ACHN (cell line): ENCODE results near the gene TMIGD1.

ENCODE experiments used
- DNase-seq: peaks from one replicate; pipeline ENCODE4 v3.0.0-alpha.2; 2015
- in situ Hi-C: cut with HindIII; loops from 2 replicates; pipeline ENCODE4 v1.10.0; 2017; ENCODE audit warnings: low sequenced_read_pairs, low pct_ligation_motif_present, low pct_unique_long_range_greater_than_20kb

TMIGD1 gene

GRCh38 chr17:30339086-30339485 is 5.2 kb upstream of the TMIGD1 start:
- in situ Hi-C loops = no loop called here
- no peak for DNase-seq

DNA sequence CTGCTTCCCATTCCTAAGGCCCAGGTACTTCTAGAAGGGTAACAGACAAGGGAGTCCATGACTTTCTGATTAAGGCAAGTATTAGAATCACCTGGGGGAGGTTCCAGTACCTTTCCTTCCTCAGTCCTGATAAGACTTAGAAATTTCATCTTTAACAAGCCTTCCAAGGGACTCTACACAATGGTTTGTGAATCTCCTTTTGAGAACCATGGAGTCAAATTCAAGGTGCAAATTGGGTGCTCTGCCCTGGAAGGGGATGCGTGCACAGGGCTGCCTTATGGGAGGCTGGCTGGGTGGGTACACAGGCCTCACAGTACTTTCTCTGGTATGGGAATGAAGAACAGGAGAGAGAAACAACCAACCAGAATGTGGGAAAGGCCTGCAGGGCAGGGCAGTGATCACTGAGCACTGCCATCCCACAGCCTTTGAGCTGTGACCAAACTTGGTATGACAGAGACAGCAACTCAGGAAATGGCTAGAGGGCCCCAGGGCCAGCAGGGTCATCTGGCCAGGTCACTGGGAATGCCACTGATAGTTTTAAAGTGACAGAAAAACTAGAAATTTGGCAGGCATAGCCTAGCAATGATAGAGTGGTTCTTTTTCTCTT is 3.6 kb upstream of the TMIGD1 start:
- in situ Hi-C loops = no loop called here
- DNase-seq = no peak

DNA sequence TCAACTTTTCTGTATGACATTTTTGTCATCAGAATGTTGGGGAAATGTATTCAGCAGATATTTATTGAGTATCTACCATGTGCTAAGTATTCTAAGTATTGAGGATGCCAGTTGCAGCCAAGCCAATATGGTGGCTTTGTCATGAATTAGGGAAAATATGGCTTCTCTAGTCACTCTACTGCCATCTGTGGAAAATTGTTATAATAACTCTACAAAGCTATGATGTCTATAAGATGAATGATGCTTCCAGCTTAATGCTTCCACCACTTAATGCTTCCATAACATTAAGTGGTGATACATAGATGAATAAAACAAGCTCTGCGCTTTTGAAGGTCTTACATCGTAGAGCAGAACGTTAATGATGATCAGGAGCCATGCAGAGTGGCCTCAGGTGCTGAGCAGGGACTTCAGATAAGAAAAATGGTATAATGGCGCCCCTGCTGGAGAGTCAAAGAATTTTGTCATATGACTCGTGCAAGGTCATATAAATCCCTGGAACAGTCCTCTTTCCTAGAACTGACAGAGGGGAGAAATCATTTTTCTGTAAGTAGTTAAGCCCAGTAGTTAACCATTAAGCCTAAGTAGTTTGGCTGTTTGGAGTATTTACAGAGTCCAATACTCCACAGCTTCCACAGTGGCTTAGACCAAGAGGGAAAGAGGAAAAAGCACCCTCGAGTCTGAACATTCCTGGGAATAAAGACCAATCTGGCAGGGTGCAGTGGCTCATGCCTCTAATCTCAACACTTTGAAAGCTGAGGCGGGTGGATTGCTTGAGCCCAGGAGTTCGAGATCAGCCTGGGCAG is 2.7 kb upstream of the TMIGD1 start:
- in situ Hi-C loops = no loop called here

GRCh38 chr17:30334421-30334820 is 564 bp upstream of the TMIGD1 start:
- in situ Hi-C loops = no loop called here
- no peak for DNase-seq

More for the DNA sequence above, 2.7 kb upstream of the TMIGD1 start:
- DNase-seq = peak; percentile 78

DNA sequence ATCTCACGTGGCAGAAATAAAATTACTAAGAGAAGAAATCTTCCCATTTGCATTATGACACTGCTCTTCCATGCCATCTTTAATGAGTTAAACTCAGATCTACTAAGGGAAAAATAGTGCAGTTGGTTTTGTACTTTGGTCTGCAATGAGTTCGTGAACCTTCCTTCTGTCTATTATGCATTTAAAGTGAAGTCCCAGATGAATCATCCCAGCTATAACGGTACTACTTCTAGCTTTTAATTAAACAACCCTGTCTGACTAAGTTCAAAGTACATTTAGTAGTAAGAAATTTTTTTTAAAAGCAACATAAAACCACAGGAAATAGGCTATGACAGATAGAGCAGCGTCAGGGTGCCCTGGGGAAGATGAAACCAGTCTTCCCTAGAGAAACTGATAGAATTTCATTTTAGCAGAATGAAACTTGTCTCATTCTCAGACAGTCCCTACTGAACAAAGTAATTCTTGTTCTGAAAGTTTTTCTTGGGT is 1.8 kb downstream of the TMIGD1 start:
- peak; percentile 27 for DNase-seq
- in situ Hi-C loops = no loop called here

- no peak for DNase-seq
- in situ Hi-C loops = no loop called here
Observed at GRCh38 chr17:30326809-30327208, 7.0 kb downstream of the TMIGD1 start.

DNA sequence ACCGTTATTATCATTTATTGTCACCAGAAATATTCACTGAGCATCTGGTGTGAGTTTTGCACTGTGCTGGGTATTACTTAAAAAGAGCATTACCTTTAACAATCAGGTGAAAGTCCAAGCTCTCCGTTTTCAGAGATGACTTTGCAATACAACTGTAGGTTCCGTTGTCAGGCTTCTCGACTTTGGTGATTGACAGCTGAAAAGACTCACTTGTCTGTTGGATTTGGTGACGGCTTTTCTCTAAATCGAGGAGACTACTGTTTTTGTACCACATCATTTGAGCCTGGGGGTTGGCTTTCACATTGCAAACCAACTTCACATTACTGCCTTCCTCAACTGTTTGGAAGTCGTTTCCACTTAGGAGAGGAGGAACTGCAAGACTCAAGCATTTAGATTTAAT is 9.1 kb downstream of the TMIGD1 start:
- in situ Hi-C loops = no loop called here
- no peak for DNase-seq

DNA sequence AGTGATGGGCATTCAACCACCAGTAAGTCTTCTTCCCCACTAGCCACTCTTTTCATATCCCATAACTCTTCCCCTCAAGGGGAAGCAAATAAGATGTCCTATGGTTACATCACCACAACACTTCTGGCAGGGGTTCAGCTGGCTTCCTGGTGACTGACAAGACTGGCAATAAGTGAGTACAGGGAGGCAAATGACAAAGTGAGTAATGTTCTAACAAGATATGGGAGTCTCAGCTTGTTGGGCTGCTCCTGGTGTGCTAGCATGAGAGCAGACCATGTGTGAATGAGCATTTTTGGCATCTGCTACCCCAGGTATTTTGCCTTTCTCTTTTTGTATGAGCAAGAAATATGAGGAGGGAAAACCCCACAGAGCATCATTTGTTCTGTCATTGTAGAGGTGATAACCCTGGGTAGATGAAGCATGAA is 9.9 kb downstream of the TMIGD1 start:
- in situ Hi-C loops = no loop called here

DNA sequence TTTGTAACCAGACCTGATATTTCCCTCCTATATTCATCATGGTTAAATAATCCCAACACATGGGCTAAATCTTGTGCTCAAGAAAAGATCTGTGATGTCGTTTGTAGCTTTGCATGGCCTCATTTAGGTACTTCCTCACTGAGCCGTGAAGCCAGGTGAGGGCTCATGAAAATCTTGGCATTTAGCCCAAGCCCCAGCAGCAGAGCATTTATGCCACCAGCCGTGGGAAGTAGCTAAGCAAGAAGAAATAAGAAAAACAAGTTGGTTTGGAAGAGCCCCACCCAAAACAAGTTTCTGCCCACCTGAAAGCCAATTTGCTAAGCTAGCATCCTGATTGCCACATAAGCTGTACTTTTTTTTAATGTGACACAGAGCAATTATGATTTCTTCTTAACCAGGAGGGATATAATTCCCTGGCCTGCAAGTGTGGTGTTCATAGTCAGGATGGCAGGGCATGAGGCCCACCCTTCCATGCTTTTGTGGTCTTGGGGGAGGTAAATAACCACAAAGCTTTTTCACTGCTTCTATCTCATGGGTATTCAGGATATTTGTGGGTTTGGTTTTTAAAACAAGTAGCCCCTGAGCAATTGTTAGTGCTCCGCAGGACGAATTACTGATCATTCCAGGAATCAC is 10.5 kb downstream of the TMIGD1 start:
- peak; percentile 46 for DNase-seq
- in situ Hi-C loops = no loop called here

More for the DNA sequence above, 9.9 kb downstream of the TMIGD1 start:
- DNase-seq = peak; percentile 41

- in situ Hi-C loops = no loop called here
- no peak for DNase-seq
Observed at GRCh38 chr17:30321314-30321713, 12.5 kb downstream of the TMIGD1 start.

DNA sequence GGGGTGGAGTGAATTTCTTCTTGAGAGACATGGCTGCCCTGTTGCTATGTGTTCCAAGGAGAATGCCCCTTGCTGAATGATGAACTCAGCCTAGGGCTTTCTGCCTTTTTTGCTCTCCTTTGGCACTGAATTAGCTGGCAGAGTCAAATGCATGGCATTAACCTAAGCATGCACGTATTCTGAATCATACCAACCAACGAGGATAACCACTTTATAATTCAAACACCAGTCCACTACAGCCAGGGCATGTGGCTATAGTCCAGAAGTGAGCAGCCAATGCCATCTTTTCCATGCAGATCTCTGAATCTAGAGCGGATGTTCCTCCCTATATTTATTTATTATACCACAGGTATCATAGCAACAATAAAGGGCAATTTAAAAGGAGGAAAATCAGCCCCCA is 15.7 kb downstream of the TMIGD1 start:
- in situ Hi-C loops = no loop called here

GRCh38 chr17:30316736-30317135 is 17.1 kb downstream of the TMIGD1 start:
- in situ Hi-C loops = no loop called here
- no peak for DNase-seq

More for the DNA sequence above, 15.7 kb downstream of the TMIGD1 start:
- no peak for DNase-seq

- in situ Hi-C loops = no loop called here
- no peak for DNase-seq
Observed at GRCh38 chr17:30315106-30315505, 18.8 kb downstream of the TMIGD1 start.

DNA sequence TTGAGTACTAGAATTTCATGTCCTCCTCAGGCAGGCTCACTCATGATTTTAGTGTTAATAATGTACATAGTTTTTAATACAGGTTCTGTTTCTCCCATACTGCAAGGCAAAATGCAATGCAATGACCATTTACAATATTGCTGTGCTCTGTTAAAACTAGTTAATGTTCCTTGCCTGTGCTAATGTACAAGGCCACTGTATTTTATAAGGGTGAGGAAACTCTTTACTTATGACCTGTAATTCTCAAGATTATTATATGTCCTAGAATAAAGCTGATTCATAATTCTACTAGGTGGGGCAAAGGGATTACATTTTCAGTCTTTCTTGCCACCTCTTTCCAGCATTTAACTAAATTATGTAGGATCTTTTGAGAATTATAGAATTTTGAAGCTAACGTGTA is 19.4 kb downstream of the TMIGD1 start:
- in situ Hi-C loops = no loop called here
- DNase-seq = no peak

GRCh38 chr17:30312226-30312625 is 21.6 kb downstream of the TMIGD1 start:
- in situ Hi-C loops = no loop called here
- DNase-seq = no peak

DNA sequence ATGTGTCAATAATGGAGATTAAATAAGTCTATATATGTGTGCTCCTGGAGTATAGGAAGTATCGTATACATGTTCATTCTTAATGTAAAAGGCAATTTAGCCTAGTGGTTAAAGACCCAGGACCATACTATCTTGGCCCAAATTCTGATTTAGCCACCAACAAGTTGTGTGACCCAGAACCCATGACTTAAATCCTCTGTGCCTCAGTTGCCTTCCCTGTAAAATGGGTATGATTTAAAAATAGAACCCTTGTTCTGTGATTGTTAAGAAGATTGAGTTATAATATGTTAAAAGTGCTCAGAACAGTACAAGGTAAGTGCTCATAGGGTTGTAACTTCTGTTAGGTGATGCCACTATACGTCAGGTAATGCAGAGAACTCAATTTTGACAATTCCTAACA is 23.3 kb downstream of the TMIGD1 start:
- no peak for DNase-seq
- in situ Hi-C loops = no loop called here

GRCh38 chr17:30309591-30309990 is 24.3 kb downstream of the TMIGD1 start:
- in situ Hi-C loops = no loop called here

GRCh38 chr17:30308406-30308805 is 25.5 kb downstream of the TMIGD1 start:
- in situ Hi-C loops = no loop called here
- no peak for DNase-seq

More at GRCh38 chr17:30309591-30309990, 24.3 kb downstream of the TMIGD1 start:
- DNase-seq = no peak

DNA sequence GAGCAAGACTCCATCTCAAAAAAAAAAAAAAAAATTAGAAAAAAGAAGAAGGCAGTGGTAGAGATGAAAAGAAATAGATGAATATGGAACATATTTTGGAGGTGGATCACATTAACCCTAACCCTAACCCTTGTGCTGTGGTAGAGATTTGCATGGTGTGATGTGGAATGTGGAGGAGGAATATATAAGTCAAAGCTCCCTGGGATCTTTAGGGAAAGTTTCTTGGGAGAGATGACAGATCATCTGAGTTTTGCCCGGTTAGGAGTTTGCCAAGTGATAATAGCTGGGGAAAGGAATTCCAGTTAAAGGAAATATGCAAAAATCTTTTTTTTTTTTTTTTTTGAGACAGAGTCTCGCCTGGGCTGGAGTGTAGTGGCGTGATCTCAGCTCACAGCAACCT is 29.1 kb downstream of the TMIGD1 start:
- no peak for DNase-seq
- in situ Hi-C loops = no loop called here
